HS-5 (cell line): ENCODE results near the gene URAD.

Experiments used
- DNase-seq: peaks from one replicate; pipeline ENCODE4 v3.0.0-alpha.2; 2012; ENCODE audit warnings: low read depth

Gene URAD

GRCh38 chr13:28000567-28000966 lies 12.1 kb upstream of the URAD start:
- no peak for DNase-seq

- DNase-seq = no peak
Observed at GRCh38 chr13:27997904-27998522, 9.5 kb upstream of the URAD start.

- DNase-seq = no peak
Observed at GRCh38 chr13:27991881-27992280, 3.4 kb upstream of the URAD start.

- no peak for DNase-seq
Observed at GRCh38 chr13:27985600-27985999, 2.9 kb downstream of the URAD start.

GRCh38 chr13:27982361-27982760 lies 6.1 kb downstream of the URAD start:
- DNase-seq = no peak

GRCh38 chr13:27981006-27981708 lies 7.3 kb downstream of the URAD start:
- DNase-seq = no peak

- no peak for DNase-seq
Observed at GRCh38 chr13:27980280-27980998, 8.1 kb downstream of the URAD start.

GRCh38 chr13:27979765-27980279 lies 8.7 kb downstream of the URAD start:
- no peak for DNase-seq

GRCh38 chr13:27979001-27979643 lies 9.4 kb downstream of the URAD start:
- no peak for DNase-seq

- no peak for DNase-seq
Observed at GRCh38 chr13:27978301-27978968, 10.1 kb downstream of the URAD start.

- DNase-seq = no peak
Observed at GRCh38 chr13:27977476-27978300, 10.8 kb downstream of the URAD start.

GRCh38 chr13:27976362-27977091 lies 12.0 kb downstream of the URAD start:
- no peak for DNase-seq

GRCh38 chr13:27975564-27976361 lies 12.7 kb downstream of the URAD start:
- DNase-seq = no peak

- DNase-seq = no peak
Observed at GRCh38 chr13:27973961-27974662, 14.4 kb downstream of the URAD start.

- no peak for DNase-seq
Observed at GRCh38 chr13:27973291-27973690, 15.2 kb downstream of the URAD start.

GRCh38 chr13:27972478-27972820 lies 16.0 kb downstream of the URAD start:
- DNase-seq = no peak

GRCh38 chr13:27971776-27972477 lies 16.6 kb downstream of the URAD start:
- no peak for DNase-seq

- DNase-seq = no peak
Observed at GRCh38 chr13:27971236-27971645, 17.3 kb downstream of the URAD start.
